Measurements from ENCODE around the gene MREG.

DNA sequence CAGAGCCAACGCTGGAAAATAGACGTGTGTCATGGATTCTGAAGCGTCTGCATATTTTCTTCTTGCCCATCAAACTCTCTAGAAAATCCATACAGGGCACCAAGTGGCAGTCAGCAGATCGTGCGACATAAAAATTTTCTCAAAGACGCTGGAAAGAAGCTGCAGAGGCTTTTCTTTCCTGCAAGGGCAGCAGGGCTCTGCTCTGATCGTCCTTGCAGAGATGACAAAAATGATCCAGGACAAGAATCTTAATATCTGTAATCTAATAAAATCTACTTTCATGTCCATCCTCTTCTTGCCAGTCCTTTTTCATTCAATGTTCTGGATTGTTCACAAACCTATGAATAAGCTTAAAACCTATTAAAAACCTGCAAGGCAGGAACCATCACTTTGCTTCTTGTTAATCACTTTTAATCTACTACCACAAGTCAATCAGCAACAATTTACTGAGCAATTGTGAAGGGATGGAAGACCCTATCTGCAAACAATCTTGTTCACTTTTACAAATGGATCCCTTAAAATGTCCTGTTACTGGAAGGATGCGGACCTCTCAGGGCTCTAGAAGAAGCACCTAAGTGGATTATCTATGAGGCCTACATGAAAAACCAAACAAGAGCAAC, 93.6 kb downstream of the MREG start:
- TF ChIP-seq CTCF (tag by site-specific recombination; IDR thresholded peaks at IDR 0.05) (no peak), PBX3 (CRISPR knock-in tag; IDR thresholded peaks at IDR 0.05) (no peak), ZNF645 (tag by site-specific recombination; IDR thresholded peaks at IDR 0.05) (no peak), REST (tag by site-specific recombination; IDR thresholded peaks at IDR 0.05) (no peak), SP2 (tag by site-specific recombination; IDR thresholded peaks at IDR 0.05) (no peak), ZNF629 (tag by site-specific recombination; IDR thresholded peaks at IDR 0.05) (no peak)
- TF ChIP-seq, protein P1, sequence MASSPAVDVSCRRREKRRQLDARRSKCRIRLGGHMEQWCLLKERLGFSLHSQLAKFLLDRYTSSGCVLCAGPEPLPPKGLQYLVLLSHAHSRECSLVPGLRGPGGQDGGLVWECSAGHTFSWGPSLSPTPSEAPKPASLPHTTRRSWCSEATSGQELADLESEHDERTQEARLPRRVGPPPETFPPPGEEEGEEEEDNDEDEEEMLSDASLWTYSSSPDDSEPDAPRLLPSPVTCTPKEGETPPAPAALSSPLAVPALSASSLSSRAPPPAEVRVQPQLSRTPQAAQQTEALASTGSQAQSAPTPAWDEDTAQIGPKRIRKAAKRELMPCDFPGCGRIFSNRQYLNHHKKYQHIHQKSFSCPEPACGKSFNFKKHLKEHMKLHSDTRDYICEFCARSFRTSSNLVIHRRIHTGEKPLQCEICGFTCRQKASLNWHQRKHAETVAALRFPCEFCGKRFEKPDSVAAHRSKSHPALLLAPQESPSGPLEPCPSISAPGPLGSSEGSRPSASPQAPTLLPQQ (tag by site-specific recombination; IDR thresholded peaks at IDR 0.05), result no peak

All from HEK293 (cell line).